Peyer's patch (tissue), 4 donors: Measurements from ENCODE around the gene JAZF1.

Experiments used
- POLR2A ChIP-seq, 2 donors: fragments of 450-650 bp; IDR thresholded peaks; one replicate each; pipeline ENCODE4 v1.5.1; 2017; ENCODE audit warnings: antibody characterized with exemption in 2 of 2, mild to moderate bottlenecking in 2 of 2, moderate library complexity in 2 of 2
- TF ChIP-seq, protein P1 (sequence below), 6 experiments: fragments of 450-650 bp in 4 of 6; fragments of 200-600 bp in 2 of 6; sonication (generic) in 1 of 6; IDR thresholded peaks; one replicate each; pipeline ENCODE4 v1.5.1; 2017 to 2019; ENCODE audit warnings: antibody characterized with exemption in 6 of 6, mild to moderate bottlenecking in 3 of 6, moderate library complexity in 1 of 6

DNA sequence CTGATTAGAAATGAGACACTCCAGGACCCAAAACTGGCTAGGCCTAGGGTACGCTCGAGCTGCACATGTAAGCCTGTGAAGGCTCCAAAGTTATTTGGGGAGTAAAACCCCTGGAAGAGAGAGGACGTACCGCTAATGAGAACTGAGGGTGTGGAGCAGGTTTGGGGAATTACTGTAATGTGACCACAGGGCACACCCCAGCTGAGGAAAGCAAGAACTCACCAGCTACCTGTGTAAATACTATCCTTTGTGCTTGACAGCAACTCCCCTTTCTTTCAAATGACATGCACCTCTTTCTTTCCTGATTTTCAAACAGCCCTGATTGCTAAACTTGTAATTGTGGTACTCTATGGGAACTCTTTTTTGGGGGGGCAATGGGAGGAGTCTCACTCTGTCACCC is 147.2 kb downstream of the JAZF1 start:
- no peak for TF ChIP-seq POLR2A (IDR thresholded peaks at IDR 0.05)
- TF ChIP-seq, protein P1, sequence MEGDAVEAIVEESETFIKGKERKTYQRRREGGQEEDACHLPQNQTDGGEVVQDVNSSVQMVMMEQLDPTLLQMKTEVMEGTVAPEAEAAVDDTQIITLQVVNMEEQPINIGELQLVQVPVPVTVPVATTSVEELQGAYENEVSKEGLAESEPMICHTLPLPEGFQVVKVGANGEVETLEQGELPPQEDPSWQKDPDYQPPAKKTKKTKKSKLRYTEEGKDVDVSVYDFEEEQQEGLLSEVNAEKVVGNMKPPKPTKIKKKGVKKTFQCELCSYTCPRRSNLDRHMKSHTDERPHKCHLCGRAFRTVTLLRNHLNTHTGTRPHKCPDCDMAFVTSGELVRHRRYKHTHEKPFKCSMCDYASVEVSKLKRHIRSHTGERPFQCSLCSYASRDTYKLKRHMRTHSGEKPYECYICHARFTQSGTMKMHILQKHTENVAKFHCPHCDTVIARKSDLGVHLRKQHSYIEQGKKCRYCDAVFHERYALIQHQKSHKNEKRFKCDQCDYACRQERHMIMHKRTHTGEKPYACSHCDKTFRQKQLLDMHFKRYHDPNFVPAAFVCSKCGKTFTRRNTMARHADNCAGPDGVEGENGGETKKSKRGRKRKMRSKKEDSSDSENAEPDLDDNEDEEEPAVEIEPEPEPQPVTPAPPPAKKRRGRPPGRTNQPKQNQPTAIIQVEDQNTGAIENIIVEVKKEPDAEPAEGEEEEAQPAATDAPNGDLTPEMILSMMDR (IDR thresholded peaks at IDR 0.05) = no peak
